ENCODE data around the gene SNX2. TPM values are rescaled to one million over a fixed set of nuclear protein-coding genes. Genes with fewer than 3 reads are reported as not detected.

SNX2 gene
- total RNA-seq = 10 to 100 TPM; 50.2 to 80.5 (median 58.6) TPM
- long read RNA-seq, donor 1, transcript SNX2-201 (15 exons, 2,128 nt) = major isoform, 120 of 140 reads
- long read RNA-seq, donor 1, partial matches to known transcripts = 4 of 140 reads
- long read RNA-seq, donor 1, other reads (novel, unspliced or antisense) = 14 of 140 reads
- long read RNA-seq, donor 2, transcript SNX2-201 (15 exons, 2,128 nt) = major isoform, 69 of 84 reads
- long read RNA-seq, donor 2, partial matches to known transcripts = 9 of 84 reads
- long read RNA-seq, donor 2, other reads (novel, unspliced or antisense) = 6 of 84 reads

DNA sequence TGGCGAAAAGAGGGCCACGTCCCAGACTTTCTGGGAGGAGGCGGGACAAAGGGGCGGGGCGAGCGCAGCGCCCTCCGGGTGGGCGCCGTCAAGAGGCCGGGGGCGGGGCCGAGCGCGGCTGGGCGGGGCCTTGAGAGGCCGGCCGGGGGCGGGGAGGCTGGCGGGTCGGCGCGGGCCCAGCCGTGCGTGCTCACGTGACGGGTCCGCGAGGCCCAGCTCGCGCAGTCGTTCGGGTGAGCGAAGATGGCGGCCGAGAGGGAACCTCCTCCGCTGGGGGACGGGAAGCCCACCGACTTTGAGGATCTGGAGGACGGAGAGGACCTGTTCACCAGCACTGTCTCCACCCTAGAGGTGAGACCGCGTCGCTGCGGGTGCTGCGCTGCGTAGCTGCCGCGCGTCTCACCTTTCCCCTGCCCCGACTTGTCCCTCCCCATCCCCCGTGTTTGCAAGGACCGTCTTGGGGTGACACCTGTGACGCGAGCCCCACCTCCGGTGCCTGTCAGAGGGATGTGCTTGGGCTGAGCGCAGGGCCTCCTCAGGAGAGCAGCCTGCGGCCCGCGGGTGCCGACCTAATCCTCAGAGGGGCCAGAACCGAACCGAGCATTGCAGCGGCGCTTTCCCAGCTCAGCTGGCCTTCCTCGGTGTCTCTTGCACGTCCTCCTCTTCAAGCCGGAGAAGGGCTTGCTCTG is at the start of gene SNX2:
TSS of gene SNX2 (plus strand) at position 220 of the 689 bp plus-strand sequence. CDS start at position 244, 24 bp downstream.
- Histone ChIP-seq H3K36me3 (ENCODE audit: low read depth) (no peaks in the 10 kb centered on the region), H3K4me1 (ENCODE audit: low read depth) (peaks cover 15% of the 10 kb centered on the region), H3K9me3 (no peaks in the 10 kb centered on the region), H3K4me3 (peak within 1 kb of the TSS; percentile 64)
- DNase-seq = peak; percentile 95 to 98 (median 96)
- peak; percentile 98 for ATAC-seq
- intact Hi-C loops (cut with DNase I, micrococcal nuclease) = no loop called here
- TF ChIP-seq CTCF (IDR thresholded peaks at IDR 0.05) = no peak

GRCh38 chr5:122727112-122727541 is 47.8 kb upstream of the SNX2 start:
- no peak for DNase-seq
- Histone ChIP-seq H3K4me3 (no peak overlapping the region), H3K4me1 (ENCODE audit: low read depth) (no peaks in the 10 kb centered on the region), H3K9me3 (no peaks in the 10 kb centered on the region), H3K36me3 (ENCODE audit: low read depth) (no peaks in the 10 kb centered on the region)
- no peak for TF ChIP-seq CTCF (IDR thresholded peaks at IDR 0.05)
- no peak for ATAC-seq
- intact Hi-C loops (cut with DNase I, micrococcal nuclease) = no loop called here

DNA sequence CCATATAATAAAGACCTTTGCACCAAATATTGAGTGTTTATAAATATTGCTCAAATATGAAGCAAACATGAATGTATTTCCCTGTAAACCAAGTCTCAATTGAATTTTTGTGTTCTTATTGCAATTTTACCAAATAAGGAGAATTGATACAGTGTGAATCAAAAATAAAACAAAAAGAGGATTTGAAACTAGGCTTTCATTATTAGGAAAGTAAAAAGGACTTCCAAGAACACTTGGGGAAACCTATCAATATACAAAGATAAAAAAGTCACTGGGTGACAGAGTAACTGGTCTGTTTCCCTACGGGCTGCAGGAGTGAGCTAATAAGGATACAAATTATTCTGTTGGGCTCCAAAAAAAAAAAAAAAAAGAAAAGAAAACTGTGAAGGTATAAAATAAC is 44.8 kb upstream of the SNX2 start:
- ATAC-seq (no peak), DNase-seq (no peak)
- H3K36me3 ChIP-seq (ENCODE audit: low read depth) = no peaks in the 10 kb centered on the region
- H3K4me1 ChIP-seq (ENCODE audit: low read depth) = no peaks in the 10 kb centered on the region
- no peak overlapping the region for H3K4me3 ChIP-seq
- no peak for TF ChIP-seq CTCF (IDR thresholded peaks at IDR 0.05)
- no peaks in the 10 kb centered on the region for H3K9me3 ChIP-seq
- intact Hi-C loops (cut with DNase I, micrococcal nuclease) = no loop called here

GRCh38 chr5:122730456-122730855 is 44.4 kb upstream of the SNX2 start:
- Histone ChIP-seq H3K4me1 (ENCODE audit: low read depth) (no peaks in the 10 kb centered on the region), H3K9me3 (no peaks in the 10 kb centered on the region), H3K4me3 (no peak overlapping the region), H3K36me3 (ENCODE audit: low read depth) (no peaks in the 10 kb centered on the region)
- no peak for TF ChIP-seq CTCF (IDR thresholded peaks at IDR 0.05)
- DNase-seq (no peak), ATAC-seq (no peak)
- intact Hi-C loops (cut with DNase I, micrococcal nuclease) = no loop called here

DNA sequence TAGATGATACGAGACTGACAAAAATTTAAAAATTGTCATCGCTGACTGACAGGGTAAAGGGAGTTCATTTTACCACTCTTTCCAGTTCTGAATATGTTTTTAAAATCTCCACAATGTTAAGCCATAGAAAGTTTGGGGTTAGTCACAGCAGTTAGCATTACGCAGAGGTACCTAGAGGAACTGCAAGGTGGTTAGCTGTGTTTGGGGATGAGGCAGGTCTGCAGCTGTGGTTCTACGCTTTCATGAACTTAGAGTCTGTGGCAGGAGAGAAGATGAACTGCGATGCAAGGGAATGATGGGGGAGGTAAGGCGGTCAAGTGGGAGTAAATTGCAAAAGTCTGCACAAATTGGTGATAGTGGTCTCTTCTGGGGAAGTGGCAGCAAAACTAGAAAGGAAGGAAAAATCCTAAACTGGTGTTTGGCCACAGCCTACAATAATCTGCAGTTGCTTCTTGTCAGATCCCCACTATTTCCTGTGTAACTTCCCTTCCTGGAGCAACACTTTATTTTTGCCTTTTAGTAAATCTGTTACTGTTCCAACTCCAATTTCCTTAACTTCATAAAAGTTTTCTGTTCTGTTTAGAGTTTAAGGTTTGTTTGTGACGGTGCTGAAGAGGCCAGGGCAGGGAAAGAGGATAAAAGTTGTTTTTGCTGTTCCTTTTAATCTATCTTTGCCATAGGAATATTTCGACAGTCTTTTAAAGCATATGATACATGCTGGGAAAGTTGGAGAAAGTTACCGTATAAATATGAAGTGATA is 38.6 kb upstream of the SNX2 start:
- TF ChIP-seq CTCF (IDR thresholded peaks at IDR 0.05) = no peak

More for the DNA sequence above, 38.6 kb upstream of the SNX2 start:
- intact Hi-C loops (cut with DNase I, micrococcal nuclease) = no loop called here
- H3K9me3 ChIP-seq = no peaks in the 10 kb centered on the region
- no peak for ATAC-seq
- DNase-seq = no peak
- no peaks in the 10 kb centered on the region for H3K4me1 ChIP-seq (ENCODE audit: low read depth)
- H3K4me3 ChIP-seq = no peak overlapping the region
- no peaks in the 10 kb centered on the region for H3K36me3 ChIP-seq (ENCODE audit: low read depth)
